Measurements from ENCODE around the gene TCEAL1.
"Not testable (repeated sequence)": the region's sequence is repeated elsewhere in the genome, so short reads cannot be mapped to it uniquely, and the experiment has no call there.

Gene TCEAL1, protein sequence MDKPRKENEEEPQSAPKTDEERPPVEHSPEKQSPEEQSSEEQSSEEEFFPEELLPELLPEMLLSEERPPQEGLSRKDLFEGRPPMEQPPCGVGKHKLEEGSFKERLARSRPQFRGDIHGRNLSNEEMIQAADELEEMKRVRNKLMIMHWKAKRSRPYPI

DNA sequence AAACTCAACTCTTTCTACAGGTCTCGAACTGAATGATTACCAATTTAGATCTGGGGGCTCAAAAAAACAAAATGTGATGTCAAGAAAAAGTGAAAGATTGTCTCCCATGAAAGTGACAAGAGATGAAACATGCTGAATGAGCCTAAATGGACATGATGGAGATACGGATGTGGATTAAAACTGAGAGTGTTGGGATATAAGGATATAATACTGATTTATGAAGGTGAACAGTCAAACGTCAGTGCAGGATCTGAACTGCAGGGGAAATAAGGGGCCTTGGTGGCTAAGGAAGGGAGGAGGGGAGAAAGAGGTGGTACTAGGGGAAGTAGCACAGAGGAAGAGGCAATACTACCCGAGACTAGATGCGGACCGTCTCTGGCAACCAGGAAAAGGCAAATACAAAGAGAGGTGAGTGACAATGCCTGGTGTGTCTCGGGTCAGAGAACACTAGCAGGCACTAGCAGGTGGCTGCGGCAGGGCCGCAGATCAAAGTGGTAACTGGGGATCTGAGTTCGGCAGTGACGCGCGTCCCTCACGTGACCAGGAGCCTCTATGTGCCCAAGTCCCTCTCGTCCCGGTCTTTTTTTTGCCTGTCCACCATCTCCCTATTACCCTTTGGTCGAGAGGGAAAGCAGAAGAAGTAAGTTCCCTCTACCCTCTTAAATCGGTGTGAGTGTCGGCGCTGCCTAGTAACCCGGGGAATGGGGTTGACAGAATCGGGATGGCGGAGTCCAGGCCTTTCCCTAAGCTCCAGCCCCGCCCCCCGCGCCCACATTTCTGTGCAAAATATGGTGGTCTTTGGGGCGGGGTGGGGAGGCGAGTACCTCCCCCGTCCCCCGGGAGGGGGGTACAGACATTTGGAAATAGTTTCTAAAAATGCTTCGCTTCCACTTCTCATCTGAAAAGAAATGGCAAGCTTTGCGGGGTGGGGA is at the start of gene TCEAL1:
Gene TCEAL1, plus strand, starts transcription at position 590 of the 932 bp plus-strand sequence. CDS start 942 bp downstream, outside the sequence.
- peak in 1 of 2 experiments; percentile 22 for DNase-seq (ENCODE audit: low read depth in 1 of 2, low spot score in 1 of 2)
- no peak for TF ChIP-seq JUND (IDR thresholded peaks at IDR 0.05; ENCODE audit: low read depth)
- in situ Hi-C loops (cut with HindIII; ENCODE audit: low pct_unique_long_range_greater_than_20kb, low sequenced_read_pairs): no loop called here

DNA sequence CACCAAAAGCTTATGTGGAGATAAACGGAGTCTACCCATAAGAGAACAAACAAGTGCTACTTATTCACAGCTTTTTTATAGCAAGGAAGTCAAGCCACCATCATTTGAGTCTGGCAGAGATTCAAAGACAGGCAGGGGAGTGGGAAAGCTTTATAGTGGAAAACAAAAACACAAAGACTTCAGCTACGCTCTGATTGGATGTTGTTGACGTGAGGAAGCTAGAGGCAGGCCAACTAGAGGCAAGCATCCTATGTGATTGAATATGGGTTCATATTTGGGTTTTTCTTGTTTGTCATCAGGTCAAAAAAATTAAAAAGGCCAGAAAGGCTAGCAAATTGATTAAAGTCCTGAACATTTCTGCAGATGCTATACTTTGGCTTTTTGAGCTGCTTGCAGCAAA is 44.2 kb upstream of the TCEAL1 start:
- TF ChIP-seq JUND (IDR thresholded peaks at IDR 0.05; ENCODE audit: low read depth): no peak
- in situ Hi-C loops (cut with HindIII; ENCODE audit: low pct_unique_long_range_greater_than_20kb, low sequenced_read_pairs): no loop called here
- no peak for DNase-seq (ENCODE audit: low read depth in 1 of 2, low spot score in 1 of 2)

DNA sequence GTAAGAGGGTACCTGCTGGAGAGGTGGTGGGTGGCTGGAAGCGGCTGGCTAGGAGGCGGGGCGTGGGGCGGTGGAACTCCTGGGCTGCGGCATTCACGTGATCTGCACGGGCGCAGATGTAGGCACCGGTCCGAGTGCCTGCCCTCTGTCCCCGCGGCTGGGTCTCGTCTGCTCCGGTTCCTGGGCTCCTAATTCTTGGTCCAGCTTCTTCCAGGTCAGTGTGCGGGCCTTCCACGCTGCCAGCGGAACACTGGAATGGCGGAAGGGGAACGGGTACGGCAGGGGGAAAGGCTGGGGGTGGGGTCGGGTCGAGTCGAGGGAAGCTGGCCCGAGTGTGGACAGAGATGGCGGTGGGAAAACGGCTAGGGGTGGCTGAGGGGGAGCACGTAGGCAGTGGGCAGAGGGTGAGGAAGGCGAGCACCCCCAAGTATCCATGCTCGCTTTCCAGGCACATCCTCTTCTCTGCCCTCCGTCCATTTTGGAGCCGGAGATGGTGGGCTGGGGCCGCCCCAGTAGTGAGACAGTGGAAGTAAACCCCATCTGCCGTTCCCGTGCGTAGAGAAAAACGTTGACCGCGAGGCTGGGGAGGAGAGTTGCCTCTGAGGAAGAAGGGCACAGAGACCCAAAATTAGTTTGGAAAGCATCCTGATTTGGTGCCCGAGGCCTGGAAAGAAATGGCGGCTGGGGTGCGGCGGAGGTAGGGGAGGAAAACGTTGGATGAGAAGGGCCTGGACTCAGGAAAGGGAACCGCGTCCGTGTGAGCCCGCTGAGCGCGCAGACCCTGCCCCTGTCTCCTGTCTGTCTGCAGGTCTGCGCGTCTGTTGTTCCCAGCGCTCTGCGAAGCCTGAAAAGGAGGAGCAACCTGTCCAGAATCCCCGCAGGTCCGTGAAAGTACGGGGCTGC is 43.1 kb upstream of the TCEAL1 start, which contains the start of gene TCEAL4:
Gene TCEAL4, plus strand, starts transcription at position 105 of the 903 bp plus-strand sequence. CDS start 1,161 bp downstream, outside the sequence.
- TF ChIP-seq JUND (IDR thresholded peaks at IDR 0.05; ENCODE audit: low read depth): no peak
- in situ Hi-C loops (cut with HindIII; ENCODE audit: low pct_unique_long_range_greater_than_20kb, low sequenced_read_pairs): no loop called here
- peak in 1 of 2 experiments; percentile 20 for DNase-seq (ENCODE audit: low read depth in 1 of 2, low spot score in 1 of 2)

DNA sequence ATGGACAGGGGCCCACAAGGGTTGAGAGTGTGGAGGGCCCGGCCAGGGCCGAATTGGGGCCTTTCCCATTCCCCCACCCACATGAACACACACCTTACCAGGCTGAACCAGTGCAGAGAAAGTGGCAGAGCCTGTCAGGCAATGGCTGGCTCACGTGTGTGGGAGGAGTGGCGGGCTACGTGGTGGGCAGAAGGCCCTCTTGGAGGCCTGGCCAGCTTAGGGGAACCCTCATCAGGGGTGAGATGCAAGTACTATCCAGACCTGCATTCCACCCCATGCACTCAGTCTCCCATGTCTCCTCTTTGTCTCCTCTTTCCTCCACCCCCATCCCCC is 42.5 kb upstream of the TCEAL1 start:
- peak in 1 of 2 experiments; percentile 23 for DNase-seq (ENCODE audit: low read depth in 1 of 2, low spot score in 1 of 2)
- no peak for TF ChIP-seq JUND (IDR thresholded peaks at IDR 0.05; ENCODE audit: low read depth)
- in situ Hi-C loops (cut with HindIII; ENCODE audit: low pct_unique_long_range_greater_than_20kb, low sequenced_read_pairs): no loop called here

DNA sequence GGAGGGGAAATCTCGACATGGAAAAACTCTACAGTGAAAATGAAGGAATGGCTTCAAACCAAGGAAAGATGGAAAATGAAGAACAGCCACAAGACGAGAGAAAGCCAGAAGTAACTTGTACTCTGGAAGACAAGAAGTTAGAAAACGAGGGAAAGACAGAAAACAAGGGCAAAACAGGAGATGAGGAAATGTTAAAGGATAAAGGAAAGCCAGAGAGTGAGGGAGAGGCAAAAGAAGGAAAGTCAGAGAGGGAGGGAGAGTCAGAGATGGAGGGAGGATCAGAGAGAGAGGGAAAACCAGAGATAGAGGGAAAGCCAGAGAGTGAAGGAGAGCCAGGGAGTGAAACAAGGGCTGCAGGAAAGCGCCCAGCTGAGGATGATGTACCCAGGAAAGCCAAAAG is 42.1 kb upstream of the TCEAL1 start:
- TF ChIP-seq JUND (IDR thresholded peaks at IDR 0.05; ENCODE audit: low read depth): no peak
- in situ Hi-C loops (cut with HindIII; ENCODE audit: low pct_unique_long_range_greater_than_20kb, low sequenced_read_pairs): no loop called here
- DNase-seq (ENCODE audit: low read depth in 1 of 2, low spot score in 1 of 2): no peak

DNA sequence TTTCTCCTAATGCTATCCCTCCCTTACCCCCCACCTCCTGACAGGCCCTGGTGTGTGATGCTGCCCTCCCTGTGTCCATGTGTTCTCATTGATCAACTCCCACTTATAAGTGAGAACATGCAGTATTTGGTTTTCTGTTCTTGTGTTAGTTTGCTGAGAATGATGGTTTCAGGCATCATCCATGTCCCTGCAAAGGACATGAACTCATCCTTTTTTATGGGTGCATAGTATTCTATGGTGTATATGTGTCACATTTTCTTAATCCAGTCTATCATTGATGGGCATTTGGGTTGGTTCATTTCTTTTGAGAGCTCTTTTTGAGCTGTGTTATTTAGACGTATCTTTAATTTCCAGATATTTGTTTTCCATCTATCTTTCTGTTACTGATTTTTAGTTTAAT is 36.5 kb upstream of the TCEAL1 start:
- in situ Hi-C loops (cut with HindIII; ENCODE audit: low pct_unique_long_range_greater_than_20kb, low sequenced_read_pairs); DNase-seq (ENCODE audit: low read depth in 1 of 2, low spot score in 1 of 2): not testable (repeated sequence)

DNA sequence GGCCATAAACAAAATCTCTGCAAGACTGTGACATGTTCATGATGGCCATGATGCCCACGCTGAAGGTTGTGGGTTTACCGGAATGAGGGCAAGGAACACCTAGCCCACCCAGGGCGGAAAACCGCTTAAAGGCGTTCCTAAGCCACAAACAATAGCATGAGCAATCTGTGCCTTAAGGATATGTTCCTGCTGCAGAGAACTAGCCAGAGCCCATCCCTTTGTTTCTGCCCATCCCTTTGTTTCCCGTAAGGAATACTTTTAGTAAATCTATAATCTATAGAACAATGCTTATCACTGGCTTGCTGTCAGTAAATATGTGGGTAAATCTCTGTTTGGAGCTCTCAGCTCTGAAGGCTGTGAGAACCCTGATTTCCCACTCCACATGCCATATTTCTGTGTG is 33.6 kb upstream of the TCEAL1 start:
- in situ Hi-C loops (cut with HindIII; ENCODE audit: low pct_unique_long_range_greater_than_20kb, low sequenced_read_pairs); DNase-seq (ENCODE audit: low read depth in 1 of 2, low spot score in 1 of 2): not testable (repeated sequence)

DNA sequence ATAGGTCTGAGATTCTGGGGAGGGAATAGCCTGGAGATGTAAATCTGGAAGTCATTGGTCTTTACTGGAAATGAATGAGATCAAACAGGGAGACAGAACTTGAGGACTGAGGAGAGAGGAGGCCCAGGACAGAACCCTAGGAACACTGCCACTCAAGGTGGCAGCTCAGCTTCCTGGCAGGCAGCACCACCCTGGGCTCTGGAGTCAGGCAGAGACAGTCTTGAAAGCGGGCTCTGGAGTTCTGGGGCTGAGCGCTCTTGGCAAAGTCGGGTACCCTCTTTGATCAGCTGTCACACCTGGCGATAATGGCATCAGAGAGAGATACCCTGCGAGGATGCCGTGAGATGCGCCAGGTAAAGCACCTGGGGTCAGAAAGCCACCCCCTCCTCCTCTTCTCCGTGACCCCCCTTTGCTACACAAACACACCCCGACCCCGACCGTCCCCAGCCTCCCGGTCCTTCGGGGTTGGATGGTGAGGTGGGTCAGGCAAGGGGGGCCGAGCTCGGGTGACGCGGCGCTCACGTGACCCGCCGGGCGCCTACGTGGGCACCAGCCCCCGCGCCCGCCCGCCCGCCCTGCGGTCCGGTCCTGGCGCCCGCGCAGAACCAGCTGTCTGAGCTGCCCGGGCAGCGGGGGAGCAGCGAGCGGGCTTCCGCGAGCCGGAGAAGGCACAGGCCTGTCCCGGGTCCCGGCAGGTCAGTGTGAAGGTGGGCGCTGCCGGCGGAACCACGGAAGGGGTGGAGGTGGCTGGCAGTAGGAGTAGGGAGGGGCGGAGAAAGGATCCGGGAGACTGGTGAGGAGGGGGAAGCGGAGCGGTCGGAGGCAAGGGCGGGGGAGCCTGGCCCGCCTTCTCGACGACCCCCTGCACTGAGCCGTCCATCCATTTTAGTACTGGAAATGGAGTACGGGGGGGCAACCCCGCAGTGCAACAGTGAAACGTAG is 21.1 kb upstream of the TCEAL1 start, which contains the start of gene TCEAL3:
Gene TCEAL3, plus strand, starts transcription at position 600 of the 942 bp plus-strand sequence. CDS start 1,102 bp downstream, outside the sequence.
- DNase-seq (ENCODE audit: low read depth in 1 of 2, low spot score in 1 of 2): peak in 1 of 2 experiments; percentile 37
- TF ChIP-seq JUND (IDR thresholded peaks at IDR 0.05; ENCODE audit: low read depth): no peak
- in situ Hi-C loops (cut with HindIII; ENCODE audit: low pct_unique_long_range_greater_than_20kb, low sequenced_read_pairs): no loop called here

DNA sequence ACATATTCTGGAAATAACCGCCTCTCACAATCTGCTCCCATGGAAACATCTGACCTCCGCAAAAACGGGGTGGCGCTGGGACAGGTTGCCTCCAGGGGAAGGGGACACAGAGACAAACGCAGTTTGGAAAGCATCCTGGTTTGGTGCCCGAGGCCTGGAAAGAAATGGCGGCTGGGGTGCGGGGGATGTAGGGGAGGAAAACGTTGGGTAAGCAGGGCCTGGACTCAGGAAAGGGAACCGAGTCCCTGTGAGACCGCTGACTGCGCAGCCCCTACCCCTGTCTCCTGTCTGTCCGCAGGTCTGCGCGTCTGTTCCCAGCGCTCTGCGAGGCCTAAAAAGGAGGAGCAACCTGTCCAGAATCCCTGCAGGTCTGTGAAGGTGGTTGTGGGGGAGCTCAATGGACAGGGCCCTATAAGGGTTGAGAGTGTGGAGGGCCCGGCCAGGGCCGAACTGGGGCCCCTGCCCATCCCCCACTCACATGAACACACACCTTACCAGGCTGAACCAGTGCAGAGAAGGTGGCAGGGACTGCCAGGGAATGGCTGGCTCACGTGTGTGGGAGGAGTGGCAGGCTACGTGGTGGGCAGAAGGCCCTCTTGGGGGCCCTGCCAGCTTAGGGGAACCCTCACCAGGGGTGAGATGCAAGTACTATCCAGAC is 20.3 kb upstream of the TCEAL1 start:
- no peak for DNase-seq (ENCODE audit: low read depth in 1 of 2, low spot score in 1 of 2)
- in situ Hi-C loops (cut with HindIII; ENCODE audit: low pct_unique_long_range_greater_than_20kb, low sequenced_read_pairs): no loop called here
- no peak for TF ChIP-seq JUND (IDR thresholded peaks at IDR 0.05; ENCODE audit: low read depth)

DNA sequence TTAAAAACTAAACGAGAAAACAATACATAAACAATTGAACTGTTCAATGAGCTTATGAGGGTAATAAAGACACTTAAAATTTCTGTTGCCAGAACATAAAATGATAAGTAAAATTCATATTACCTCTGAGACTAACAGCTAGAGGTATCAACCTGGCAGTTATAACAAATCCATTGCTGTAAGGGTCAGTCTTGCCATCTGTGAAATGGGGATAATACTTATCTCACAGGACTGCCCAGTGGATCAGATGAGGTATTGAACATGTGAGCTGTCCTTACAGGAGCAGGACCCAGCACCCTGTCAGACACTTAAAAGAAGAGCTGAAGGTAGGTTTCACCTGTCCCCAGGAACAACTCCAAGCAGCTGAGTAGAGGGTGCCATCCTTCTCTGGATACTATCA is 18.5 kb upstream of the TCEAL1 start:
- in situ Hi-C loops (cut with HindIII; ENCODE audit: low pct_unique_long_range_greater_than_20kb, low sequenced_read_pairs): no loop called here
- no peak for DNase-seq (ENCODE audit: low read depth in 1 of 2, low spot score in 1 of 2)
- TF ChIP-seq JUND (IDR thresholded peaks at IDR 0.05; ENCODE audit: low read depth): no peak

DNA sequence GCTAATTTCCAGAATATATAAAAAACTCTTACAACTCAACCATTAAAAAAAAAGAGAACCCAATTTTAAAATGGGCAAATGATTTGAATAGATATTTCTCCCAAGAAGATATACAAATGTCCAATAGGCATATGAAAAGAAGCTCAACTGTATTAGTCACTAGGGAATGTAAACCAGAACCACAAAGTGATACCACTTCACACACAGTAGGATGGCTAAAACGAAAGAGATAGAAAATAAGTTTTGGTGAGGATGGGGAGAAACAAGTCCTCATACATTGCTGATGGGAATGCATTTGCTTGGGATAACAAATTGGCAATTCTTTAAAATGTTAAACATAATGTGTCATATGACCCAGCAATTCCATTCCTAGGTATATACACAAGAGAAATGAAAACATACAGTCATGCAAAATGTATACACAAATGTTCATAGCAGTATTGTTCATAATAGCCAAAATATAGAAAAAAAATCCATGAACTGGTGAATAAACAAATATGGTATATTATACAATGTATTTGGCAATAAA is 15.3 kb upstream of the TCEAL1 start:
- DNase-seq (ENCODE audit: low read depth in 1 of 2, low spot score in 1 of 2): no peak
- in situ Hi-C loops (cut with HindIII; ENCODE audit: low pct_unique_long_range_greater_than_20kb, low sequenced_read_pairs): no loop called here
- TF ChIP-seq JUND (IDR thresholded peaks at IDR 0.05; ENCODE audit: low read depth): no peak
